ENCODE data around the gene FALEC. TPM values are rescaled to one million over a fixed set of nuclear protein-coding genes. Genes with fewer than 3 reads are reported as not detected.

FALEC gene
- total and polyA plus RNA-seq, 9 of the 15 experiments (the other 6 are each of a cell fraction or from before 2014, with no cell fraction given): 0.15 to 1.8 (median 0.53) TPM; not detected in 5

GRCh38 chr1:150548632-150549495 is 33.3 kb downstream of the FALEC start, which contains the start of gene ADAMTSL4 (continued):
- TF ChIP-seq AFF4 (CRISPR knock-in tag; IDR thresholded peaks at IDR 0.05) (peak; percentile 57), SMAD4 (CRISPR knock-in tag; conservative IDR thresholded peaks at IDR 0.05) (peak; percentile 82), NR1H2 (CRISPR knock-in tag; IDR thresholded peaks at IDR 0.05) (no peak), TEAD2 (tag; IDR thresholded peaks at IDR 0.05) (no peak), GTF2E2 (tag; IDR thresholded peaks at IDR 0.05) (no peak), DDX20 (tag; IDR thresholded peaks at IDR 0.05; ENCODE audit: low read depth) (no peak), ZFP91 (CRISPR knock-in tag; IDR thresholded peaks at IDR 0.05) (no peak), ZBTB5 (IDR thresholded peaks at IDR 0.05) (no peak), RCOR1 (IDR thresholded peaks at IDR 0.05; ENCODE audit: borderline replicate concordance in 1 of 2, low read depth in 2 of 2, low read length in 2 of 2) (peak in 1 of 2 experiments; percentile 15; a peak in 2 of 4 replicates), ZNF780A (CRISPR knock-in tag; IDR thresholded peaks at IDR 0.05) (no peak), RBM22 (IDR thresholded peaks at IDR 0.05; ENCODE audit: low read depth, low read length, poor library complexity, severe bottlenecking) (no peak), ZFP30 (CRISPR knock-in tag; IDR thresholded peaks at IDR 0.05; ENCODE audit: borderline replicate concordance) (no peak), ZNF707 (CRISPR knock-in tag; conservative IDR thresholded peaks at IDR 0.05) (no peak), PHF20 (IDR thresholded peaks at IDR 0.05; ENCODE audit: partially characterized antibody) (peak; percentile 25), ZNF277 (CRISPR knock-in tag; IDR thresholded peaks at IDR 0.05; ENCODE audit: borderline replicate concordance) (no peak), PCBP1 (IDR thresholded peaks at IDR 0.05; ENCODE audit: low read depth, low read length, poor library complexity, severe bottlenecking) (no peak), ARNT (IDR thresholded peaks at IDR 0.05) (no peak), POU5F1 (IDR thresholded peaks at IDR 0.05; ENCODE audit: borderline replicate concordance, low read depth, low read length, partially characterized antibody) (no peak), RNF2 (IDR thresholded peaks at IDR 0.05) (peak; percentile 56)

All from K562 (cell line).